Liver (tissue), 9 donors: ENCODE measurements around the gene CDKL2. TPM values are rescaled to one million over a fixed set of nuclear protein-coding genes. Genes with fewer than 3 reads are reported as not detected.

Experiments used
- DNase-seq: peaks from one replicate; pipeline ENCODE4 v3.0.0-alpha.2; 2017; ENCODE audit warnings: low spot score
- H3K27ac ChIP-seq, 2 donors: one replicate each; pipeline ENCODE4 v1.7.0; 2013; ENCODE audit warnings: inconsistent platforms in 2 of 2, low read length in 2 of 2, control low read depth in 1 of 2, low read depth in 1 of 2, mild to moderate bottlenecking in 1 of 2
- H3K27me3 ChIP-seq, 4 donors: one replicate each; pipeline versions ENCODE4 v1.6.1 to v1.7.0; 2013; ENCODE audit warnings: low read length in 3 of 4, inconsistent platforms in 1 of 4, mild to moderate bottlenecking in 1 of 4, moderate library complexity in 1 of 4; ENCODE audit not compliant: control insufficient read depth in 4 of 4, insufficient read depth in 4 of 4
- H3K36me3 ChIP-seq, 4 donors: one replicate each; pipeline versions ENCODE4 v1.6.1 to v1.7.0; 2013; ENCODE audit warnings: low read length in 3 of 4, mild to moderate bottlenecking in 3 of 4, low read depth in 1 of 4, moderate library complexity in 1 of 4; ENCODE audit not compliant: control insufficient read depth in 4 of 4, insufficient read depth in 3 of 4
- H3K4me1 ChIP-seq, 4 donors: one replicate each; pipeline versions ENCODE4 v1.6.1 to v1.7.0; 2013; ENCODE audit warnings: low read length in 3 of 4, mild to moderate bottlenecking in 3 of 4, moderate library complexity in 1 of 4; ENCODE audit not compliant: control insufficient read depth in 4 of 4, insufficient read depth in 4 of 4
- H3K4me3 ChIP-seq, 3 donors: one replicate each; pipeline versions ENCODE4 v1.6.1 to v1.7.0; 2013; ENCODE audit warnings: low read length in 3 of 3, control low read depth in 1 of 3, low read depth in 1 of 3, mild to moderate bottlenecking in 1 of 3
- H3K9ac ChIP-seq, 2 donors: one replicate each; pipeline ENCODE4 v1.7.0; 2013; ENCODE audit warnings: low read length in 2 of 2, mild to moderate bottlenecking in 2 of 2, moderate library complexity in 2 of 2, control low read depth in 1 of 2, low read depth in 1 of 2
- H3K9me3 ChIP-seq, 4 donors: one replicate each; pipeline versions ENCODE4 v1.6.1 to v1.7.0; 2013; ENCODE audit warnings: low read length in 3 of 4; ENCODE audit not compliant: control insufficient read depth in 4 of 4
- EGR1 ChIP-seq, 2 donors: IDR thresholded peaks; 2 replicates each; pipeline ENCODE4 v1.6.1; 2016 to 2018; ENCODE audit warnings: antibody characterized with exemption in 2 of 2, low read depth in 2 of 2
- FOXA1 ChIP-seq: IDR thresholded peaks from 2 replicates; pipeline ENCODE4 v1.6.1; 2016; ENCODE audit warnings: antibody characterized with exemption
- GABPA ChIP-seq, 2 donors: IDR thresholded peaks in 1 of 2; conservative IDR thresholded peaks in 1 of 2; 2 replicates each; pipeline ENCODE4 v1.6.1; 2016; ENCODE audit warnings: antibody characterized with exemption in 2 of 2, mild to moderate bottlenecking in 1 of 2, moderate library complexity in 1 of 2
- HNF4A ChIP-seq, 2 donors: conservative IDR thresholded peaks; 2 replicates each; pipeline ENCODE4 v1.6.1; 2016; ENCODE audit warnings: antibody characterized with exemption in 2 of 2, mild to moderate bottlenecking in 2 of 2
- HNF4G ChIP-seq: IDR thresholded peaks from 2 replicates; pipeline ENCODE4 v1.6.1; 2016; ENCODE audit warnings: antibody characterized with exemption
- JUND ChIP-seq, 2 donors: IDR thresholded peaks; 2 replicates each; pipeline ENCODE4 v1.6.1; 2016; ENCODE audit warnings: antibody characterized with exemption in 2 of 2
- RAD21 ChIP-seq, 2 donors: IDR thresholded peaks; 2 replicates each; pipeline ENCODE4 v1.6.1; 2016; ENCODE audit warnings: antibody characterized with exemption in 2 of 2, mild to moderate bottlenecking in 2 of 2
- RXRA ChIP-seq, 2 donors: IDR thresholded peaks; 2 replicates each; pipeline ENCODE4 v1.6.1; 2017 to 2018; ENCODE audit warnings: antibody characterized with exemption in 2 of 2, mild to moderate bottlenecking in 1 of 2
- SP1 ChIP-seq: IDR thresholded peaks from 2 replicates; pipeline ENCODE4 v1.6.1; 2018; ENCODE audit warnings: antibody characterized with exemption, mild to moderate bottlenecking
- TAF1 ChIP-seq: conservative IDR thresholded peaks from 2 replicates; pipeline ENCODE4 v1.6.1; 2016; ENCODE audit warnings: antibody characterized with exemption, mild to moderate bottlenecking
- YY1 ChIP-seq: IDR thresholded peaks from 2 replicates; pipeline ENCODE4 v1.6.1; 2016; ENCODE audit warnings: antibody characterized with exemption, mild to moderate bottlenecking
- WGBS: extraction: QIAGEN DNeasy Blood & Tissue Kit; methylation state at CpG from one replicate; pipeline ENCODE4 v1.1.7; 2013; 5-methylcytosine and 5-hydroxymethylcytosine counted together
- polyA plus RNA-seq, 2 donors: library from polyadenylated mRNA; stranded (reverse) in 1 of 2; unstranded in 1 of 2; fragments of 200-250 nt in 1 of 2; fragments of >200 nt in 1 of 2; fragmentation: Nextera tagmentation in 1 of 2; extraction: Ambion mirVana in 1 of 2; gene quantifications; one replicate each; pipeline versions ENCODE4 v1.2.1 to v1.2.3, GENCODE V29; 2013 to 2015
- total RNA-seq, 2 donors: library from RNA; depleted of rRNA; stranded (reverse); fragments of >200 nt; gene quantifications; one replicate each; pipeline ENCODE4 v1.2.3, GENCODE V29; 2014
- TF ChIP-seq, protein P1 (sequence below): IDR thresholded peaks from 2 replicates; pipeline ENCODE4 v1.6.1; 2016; ENCODE audit warnings: antibody characterized with exemption
- TF ChIP-seq, protein P2 (sequence below): IDR thresholded peaks from 2 replicates; pipeline ENCODE4 v1.6.1; 2016; ENCODE audit warnings: antibody characterized with exemption
- TF ChIP-seq, protein P3 (sequence below): IDR thresholded peaks from 2 replicates; pipeline ENCODE4 v1.6.1; 2016; ENCODE audit warnings: antibody characterized with exemption, mild to moderate bottlenecking
- TF ChIP-seq, protein P4 (sequence below): fragments of 150-350 bp; IDR thresholded peaks from 2 replicates; pipeline ENCODE4 v1.5.1; 2017; ENCODE audit warnings: improper control_type of control experiment, low read depth, low read length; ENCODE audit not compliant: missing input control
- TF ChIP-seq, protein P5 (sequence below): IDR thresholded peaks from 2 replicates; pipeline ENCODE4 v1.6.1; 2016; ENCODE audit warnings: antibody characterized with exemption
- donor health status: healthy.
- donor health status: healthy.
- donor health status: healthy.
- donor health status: healthy.
- donor health status: healthy.

The CDKL2 gene
- total and polyA plus RNA-seq, 4 donors, result 0.02 to 0.14 (median 0.08) TPM; not detected in 1

DNA sequence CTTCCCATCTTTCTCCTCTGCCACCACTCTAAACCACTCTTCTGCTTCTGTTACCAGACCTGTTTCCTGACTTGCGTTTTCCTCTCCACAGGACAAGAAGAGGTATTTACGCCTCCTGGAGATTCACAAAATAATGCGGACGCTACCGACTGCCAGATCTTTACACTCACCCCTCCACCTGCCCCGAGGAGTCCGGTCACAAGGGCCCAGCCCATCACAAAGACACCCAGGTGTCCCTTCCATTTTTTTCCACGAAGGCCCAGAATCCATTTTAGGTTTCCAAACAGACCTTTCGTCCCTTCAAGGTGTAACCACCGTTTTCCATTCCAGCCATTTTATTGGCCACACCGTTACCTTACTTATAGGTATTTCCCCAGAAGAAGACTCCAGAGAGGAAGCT, 66.3 kb downstream of the CDKL2 start:
- H3K4me1 ChIP-seq, result no peaks in the 10 kb centered on the region
- no peaks in the 10 kb centered on the region for H3K36me3 ChIP-seq
- no peaks in the 10 kb centered on the region for H3K27me3 ChIP-seq
- H3K9ac ChIP-seq, result no peak overlapping the region
- no peak for DNase-seq
- 89% methylated on average over 11 of the region's 11 CpGs for WGBS
- no peak for TF ChIP-seq SP1
- TF ChIP-seq, protein P1, sequence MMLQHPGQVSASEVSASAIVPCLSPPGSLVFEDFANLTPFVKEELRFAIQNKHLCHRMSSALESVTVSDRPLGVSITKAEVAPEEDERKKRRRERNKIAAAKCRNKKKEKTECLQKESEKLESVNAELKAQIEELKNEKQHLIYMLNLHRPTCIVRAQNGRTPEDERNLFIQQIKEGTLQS, result no peak
- TF ChIP-seq JUND (IDR thresholded peaks at IDR 0.05), result no peak
- TF ChIP-seq, protein P2, sequence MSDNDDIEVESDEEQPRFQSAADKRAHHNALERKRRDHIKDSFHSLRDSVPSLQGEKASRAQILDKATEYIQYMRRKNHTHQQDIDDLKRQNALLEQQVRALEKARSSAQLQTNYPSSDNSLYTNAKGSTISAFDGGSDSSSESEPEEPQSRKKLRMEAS, result no peak
- TF ChIP-seq, protein P3, sequence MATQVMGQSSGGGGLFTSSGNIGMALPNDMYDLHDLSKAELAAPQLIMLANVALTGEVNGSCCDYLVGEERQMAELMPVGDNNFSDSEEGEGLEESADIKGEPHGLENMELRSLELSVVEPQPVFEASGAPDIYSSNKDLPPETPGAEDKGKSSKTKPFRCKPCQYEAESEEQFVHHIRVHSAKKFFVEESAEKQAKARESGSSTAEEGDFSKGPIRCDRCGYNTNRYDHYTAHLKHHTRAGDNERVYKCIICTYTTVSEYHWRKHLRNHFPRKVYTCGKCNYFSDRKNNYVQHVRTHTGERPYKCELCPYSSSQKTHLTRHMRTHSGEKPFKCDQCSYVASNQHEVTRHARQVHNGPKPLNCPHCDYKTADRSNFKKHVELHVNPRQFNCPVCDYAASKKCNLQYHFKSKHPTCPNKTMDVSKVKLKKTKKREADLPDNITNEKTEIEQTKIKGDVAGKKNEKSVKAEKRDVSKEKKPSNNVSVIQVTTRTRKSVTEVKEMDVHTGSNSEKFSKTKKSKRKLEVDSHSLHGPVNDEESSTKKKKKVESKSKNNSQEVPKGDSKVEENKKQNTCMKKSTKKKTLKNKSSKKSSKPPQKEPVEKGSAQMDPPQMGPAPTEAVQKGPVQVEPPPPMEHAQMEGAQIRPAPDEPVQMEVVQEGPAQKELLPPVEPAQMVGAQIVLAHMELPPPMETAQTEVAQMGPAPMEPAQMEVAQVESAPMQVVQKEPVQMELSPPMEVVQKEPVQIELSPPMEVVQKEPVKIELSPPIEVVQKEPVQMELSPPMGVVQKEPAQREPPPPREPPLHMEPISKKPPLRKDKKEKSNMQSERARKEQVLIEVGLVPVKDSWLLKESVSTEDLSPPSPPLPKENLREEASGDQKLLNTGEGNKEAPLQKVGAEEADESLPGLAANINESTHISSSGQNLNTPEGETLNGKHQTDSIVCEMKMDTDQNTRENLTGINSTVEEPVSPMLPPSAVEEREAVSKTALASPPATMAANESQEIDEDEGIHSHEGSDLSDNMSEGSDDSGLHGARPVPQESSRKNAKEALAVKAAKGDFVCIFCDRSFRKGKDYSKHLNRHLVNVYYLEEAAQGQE, result no peak
- TF ChIP-seq HNF4A (conservative IDR thresholded peaks at IDR 0.05), result no peak
- no peak for TF ChIP-seq RAD21 (IDR thresholded peaks at IDR 0.05)
- no peak for TF ChIP-seq RXRA (IDR thresholded peaks at IDR 0.05)
- TF ChIP-seq, protein P4, sequence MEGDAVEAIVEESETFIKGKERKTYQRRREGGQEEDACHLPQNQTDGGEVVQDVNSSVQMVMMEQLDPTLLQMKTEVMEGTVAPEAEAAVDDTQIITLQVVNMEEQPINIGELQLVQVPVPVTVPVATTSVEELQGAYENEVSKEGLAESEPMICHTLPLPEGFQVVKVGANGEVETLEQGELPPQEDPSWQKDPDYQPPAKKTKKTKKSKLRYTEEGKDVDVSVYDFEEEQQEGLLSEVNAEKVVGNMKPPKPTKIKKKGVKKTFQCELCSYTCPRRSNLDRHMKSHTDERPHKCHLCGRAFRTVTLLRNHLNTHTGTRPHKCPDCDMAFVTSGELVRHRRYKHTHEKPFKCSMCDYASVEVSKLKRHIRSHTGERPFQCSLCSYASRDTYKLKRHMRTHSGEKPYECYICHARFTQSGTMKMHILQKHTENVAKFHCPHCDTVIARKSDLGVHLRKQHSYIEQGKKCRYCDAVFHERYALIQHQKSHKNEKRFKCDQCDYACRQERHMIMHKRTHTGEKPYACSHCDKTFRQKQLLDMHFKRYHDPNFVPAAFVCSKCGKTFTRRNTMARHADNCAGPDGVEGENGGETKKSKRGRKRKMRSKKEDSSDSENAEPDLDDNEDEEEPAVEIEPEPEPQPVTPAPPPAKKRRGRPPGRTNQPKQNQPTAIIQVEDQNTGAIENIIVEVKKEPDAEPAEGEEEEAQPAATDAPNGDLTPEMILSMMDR, result no peak
- TF ChIP-seq GABPA (IDR thresholded peaks at IDR 0.05 in 1 of 2, conservative IDR thresholded peaks at IDR 0.05 in 1 of 2), result no peak
- TF ChIP-seq FOXA1, result no peak
- TF ChIP-seq, protein P5, sequence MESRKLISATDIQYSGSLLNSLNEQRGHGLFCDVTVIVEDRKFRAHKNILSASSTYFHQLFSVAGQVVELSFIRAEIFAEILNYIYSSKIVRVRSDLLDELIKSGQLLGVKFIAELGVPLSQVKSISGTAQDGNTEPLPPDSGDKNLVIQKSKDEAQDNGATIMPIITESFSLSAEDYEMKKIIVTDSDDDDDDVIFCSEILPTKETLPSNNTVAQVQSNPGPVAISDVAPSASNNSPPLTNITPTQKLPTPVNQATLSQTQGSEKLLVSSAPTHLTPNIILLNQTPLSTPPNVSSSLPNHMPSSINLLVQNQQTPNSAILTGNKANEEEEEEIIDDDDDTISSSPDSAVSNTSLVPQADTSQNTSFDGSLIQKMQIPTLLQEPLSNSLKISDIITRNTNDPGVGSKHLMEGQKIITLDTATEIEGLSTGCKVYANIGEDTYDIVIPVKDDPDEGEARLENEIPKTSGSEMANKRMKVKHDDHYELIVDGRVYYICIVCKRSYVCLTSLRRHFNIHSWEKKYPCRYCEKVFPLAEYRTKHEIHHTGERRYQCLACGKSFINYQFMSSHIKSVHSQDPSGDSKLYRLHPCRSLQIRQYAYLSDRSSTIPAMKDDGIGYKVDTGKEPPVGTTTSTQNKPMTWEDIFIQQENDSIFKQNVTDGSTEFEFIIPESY, result no peak
- TF ChIP-seq TAF1, result no peak
- no peak for TF ChIP-seq HNF4G
- no peak for TF ChIP-seq YY1
- TF ChIP-seq EGR1 (IDR thresholded peaks at IDR 0.05; ENCODE audit: low read depth in 2 of 2), result no peak
- no peak overlapping the region for H3K27ac ChIP-seq
- H3K9me3 ChIP-seq, result no peaks in the 10 kb centered on the region
- no peak overlapping the region for H3K4me3 ChIP-seq

DNA sequence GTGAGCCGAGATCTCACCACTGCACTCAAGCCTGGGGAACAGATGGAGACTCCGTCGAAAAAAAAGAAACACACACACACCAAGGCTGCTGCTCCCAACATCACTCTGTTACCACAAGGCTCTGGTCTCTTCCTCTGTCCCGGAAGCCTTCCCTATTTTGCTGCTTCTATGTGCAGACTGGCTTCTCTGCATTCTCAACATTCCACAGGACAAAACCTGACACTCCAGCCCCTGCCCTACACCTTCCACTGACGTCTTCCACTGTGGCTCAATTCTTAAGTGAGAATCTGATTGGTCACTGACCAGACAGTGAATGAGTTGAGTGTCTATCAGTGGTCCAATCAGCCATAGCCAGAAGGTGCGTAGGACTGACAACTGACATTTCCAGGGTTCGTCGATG, 68.5 kb downstream of the CDKL2 start:
- 74% methylated on average over 8 of the region's 8 CpGs for WGBS
- H3K9me3 ChIP-seq, result no peaks in the 10 kb centered on the region
- no peak for TF ChIP-seq HNF4G
- TF ChIP-seq, protein P5, result no peak
- TF ChIP-seq, protein P4, result no peak
- TF ChIP-seq, protein P3, result no peak
- no peaks in the 10 kb centered on the region for H3K4me1 ChIP-seq
- no peak overlapping the region for H3K9ac ChIP-seq
- H3K27ac ChIP-seq, result no peak overlapping the region
- no peak overlapping the region for H3K4me3 ChIP-seq
- no peak for DNase-seq
- H3K27me3 ChIP-seq, result no peaks in the 10 kb centered on the region
- H3K36me3 ChIP-seq, result no peaks in the 10 kb centered on the region
